GM12865 (cell line): Measurements from ENCODE around the gene HIP1R.

ENCODE experiments used
- DNase-seq: peaks from one replicate; pipeline ENCODE4 v3.0.0; 2010; ENCODE audit warnings: low read depth
- H3K4me3 ChIP-seq: 2 replicates; pipeline ENCODE4 v1.5.1; 2011; ENCODE audit warnings: mild to moderate bottlenecking, low read depth, low read length, control low read depth
- CTCF ChIP-seq: IDR thresholded peaks from 2 replicates; pipeline ENCODE4 v1.5.1; 2011; ENCODE audit warnings: low read length, control low read depth, low read depth, inconsistent platforms; ENCODE audit not compliant: insufficient read depth; ENCODE audit errors: missing control alignments

HIP1R gene

GRCh38 chr12:122845041-122845864 is 10.0 kb downstream of the HIP1R start:
- H3K4me3 ChIP-seq, result no peak overlapping the region
- DNase-seq, result no peak
- TF ChIP-seq CTCF, result no peak

- no peak overlapping the region for H3K4me3 ChIP-seq
- DNase-seq, result no peak
- no peak for TF ChIP-seq CTCF
Observed at GRCh38 chr12:122845865-122846621, 10.8 kb downstream of the HIP1R start.

GRCh38 chr12:122846622-122847515 is 11.6 kb downstream of the HIP1R start:
- no peak for DNase-seq
- H3K4me3 ChIP-seq, result no peak overlapping the region
- no peak for TF ChIP-seq CTCF

GRCh38 chr12:122847516-122847836 is 12.2 kb downstream of the HIP1R start:
- no peak for DNase-seq
- no peak overlapping the region for H3K4me3 ChIP-seq
- no peak for TF ChIP-seq CTCF

GRCh38 chr12:122847921-122848421 is 12.7 kb downstream of the HIP1R start:
- no peak overlapping the region for H3K4me3 ChIP-seq
- no peak for TF ChIP-seq CTCF
- DNase-seq, result no peak

- no peak for DNase-seq
- TF ChIP-seq CTCF, result no peak
- no peak overlapping the region for H3K4me3 ChIP-seq
Observed at GRCh38 chr12:122848471-122849351, 13.5 kb downstream of the HIP1R start.
